GM21619 (cell line): ENCODE measurements around the gene CAGE1.

Experiments used
- ATAC-seq: cut with Tn5 transposase; IDR thresholded peaks from one replicate; pipeline ENCODE4 v1.9.1; 2021; ENCODE audit not compliant: unreplicated experiment

CAGE1 gene

GRCh38 chr6:7312616-7313504 is 76.7 kb downstream of the CAGE1 start, which contains the start of gene SSR1:
TSS of gene SSR1 (minus strand) at chr6:7313199. CDS start at chr6:7313120, 79 bp downstream.
- peak; percentile 94 for ATAC-seq

GRCh38 chr6:7311917-7312615 is 77.5 kb downstream of the CAGE1 start:
- ATAC-seq = no peak

GRCh38 chr6:7311176-7311575 is 78.4 kb downstream of the CAGE1 start:
- ATAC-seq = no peak

GRCh38 chr6:7309050-7309449 is 80.5 kb downstream of the CAGE1 start:
- ATAC-seq = no peak

- ATAC-seq = no peak
Measured at GRCh38 chr6:7307533-7307932, 82.0 kb downstream of the CAGE1 start.

GRCh38 chr6:7304821-7305220 is 84.7 kb downstream of the CAGE1 start:
- no peak for ATAC-seq

GRCh38 chr6:7301702-7302101 is 87.8 kb downstream of the CAGE1 start:
- ATAC-seq = no peak

- ATAC-seq = no peak
Measured at GRCh38 chr6:7300926-7301325, 88.6 kb downstream of the CAGE1 start.

GRCh38 chr6:7298113-7298512 is 91.4 kb downstream of the CAGE1 start:
- ATAC-seq = no peak

GRCh38 chr6:7296602-7297001 is 92.9 kb downstream of the CAGE1 start:
- ATAC-seq = no peak

- no peak for ATAC-seq
Measured at GRCh38 chr6:7295916-7296315, 93.6 kb downstream of the CAGE1 start.

- ATAC-seq = no peak
Measured at GRCh38 chr6:7292596-7293255, 96.8 kb downstream of the CAGE1 start.

- no peak for ATAC-seq
Measured at GRCh38 chr6:7290079-7290478, 99.5 kb downstream of the CAGE1 start.

- no peak for ATAC-seq
Measured at GRCh38 chr6:7285416-7285815, 104.1 kb downstream of the CAGE1 start.

GRCh38 chr6:7283676-7284075 is 105.9 kb downstream of the CAGE1 start:
- no peak for ATAC-seq

- ATAC-seq = no peak
Measured at GRCh38 chr6:7282097-7282906, 107.2 kb downstream of the CAGE1 start.
